ENCODE results near the gene SFMBT2. TPM values are rescaled to one million over a fixed set of nuclear protein-coding genes. Genes with fewer than 3 reads are reported as not detected.
"Not testable (repeated sequence)": the region's sequence is repeated elsewhere in the genome, so short reads cannot be mapped to it uniquely, and the experiment has no call there.

SFMBT2 gene
- total RNA-seq, 2 experiments from 2014 or later = 12.8 to 15.4 TPM

DNA sequence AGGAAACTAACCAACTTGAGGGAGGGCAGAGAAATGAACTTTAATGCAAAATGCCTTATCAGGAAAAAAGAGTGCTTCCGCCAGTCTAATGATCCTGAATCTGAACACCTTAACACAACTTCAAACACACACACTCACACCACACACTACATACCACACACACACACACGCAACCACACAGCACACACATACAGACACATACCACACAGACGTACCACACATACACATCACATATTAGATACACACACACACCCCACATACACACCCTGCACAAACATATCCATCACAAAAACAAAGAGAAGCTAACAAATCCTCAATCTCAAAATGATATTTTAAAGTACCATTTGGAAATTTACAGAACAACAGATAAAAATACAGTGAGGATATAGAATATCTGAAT, 175.5 kb downstream of the SFMBT2 start:
- no peaks in the 10 kb centered on the region for H3K27me3 Mint-ChIP-seq
- ChIA-PET POLR2A (no interaction called here), CTCF (interaction anchor here (1.8 kb wide), 1 partner anchor 315 kb away, joined by 4 read pairs; no protein-coding TSS in a partner anchor)
- no peak for DNase-seq
- H3K36me3 Mint-ChIP-seq = peaks cover 35% of the 10 kb centered on the region
- H3K9me3 Mint-ChIP-seq = peaks cover 7% of the 10 kb centered on the region
- no peak overlapping the region for H3K4me3 Mint-ChIP-seq
- no peak overlapping the region for H3K27ac Mint-ChIP-seq
- intact Hi-C loops (cut with micrococcal nuclease) = no loop called here
- H3K4me1 Mint-ChIP-seq (ENCODE audit: low read depth) = peaks cover 30% of the 10 kb centered on the region

DNA sequence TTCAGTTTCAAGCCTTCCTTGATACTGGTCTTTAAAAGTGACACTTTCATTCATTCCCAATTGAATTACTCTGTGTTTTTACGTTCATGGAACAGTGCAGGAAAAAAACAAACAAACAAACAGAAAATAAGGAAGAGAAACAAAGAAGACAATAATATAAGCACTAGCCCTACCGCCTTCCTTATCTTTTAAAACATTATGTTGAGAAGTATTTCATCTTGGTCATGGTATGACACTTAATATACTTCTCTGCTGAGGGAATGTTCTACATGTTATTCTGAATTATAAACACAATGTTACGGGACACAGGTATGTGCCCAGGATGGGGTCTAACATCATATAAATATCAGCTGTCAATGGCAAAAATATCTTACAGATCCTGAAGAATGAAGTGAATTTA, 176.7 kb downstream of the SFMBT2 start:
- ChIA-PET CTCF (no interaction called here), POLR2A (no interaction called here)
- DNase-seq = no peak
- Mint-ChIP-seq H3K4me1 (ENCODE audit: low read depth) (peaks cover 18% of the 10 kb centered on the region), H3K4me3 (no peak overlapping the region), H3K36me3 (peaks cover 32% of the 10 kb centered on the region), H3K27me3 (no peaks in the 10 kb centered on the region), H3K9me3 (peaks cover 7% of the 10 kb centered on the region), H3K27ac (no peak overlapping the region)
- intact Hi-C loops (cut with micrococcal nuclease) = no loop called here

DNA sequence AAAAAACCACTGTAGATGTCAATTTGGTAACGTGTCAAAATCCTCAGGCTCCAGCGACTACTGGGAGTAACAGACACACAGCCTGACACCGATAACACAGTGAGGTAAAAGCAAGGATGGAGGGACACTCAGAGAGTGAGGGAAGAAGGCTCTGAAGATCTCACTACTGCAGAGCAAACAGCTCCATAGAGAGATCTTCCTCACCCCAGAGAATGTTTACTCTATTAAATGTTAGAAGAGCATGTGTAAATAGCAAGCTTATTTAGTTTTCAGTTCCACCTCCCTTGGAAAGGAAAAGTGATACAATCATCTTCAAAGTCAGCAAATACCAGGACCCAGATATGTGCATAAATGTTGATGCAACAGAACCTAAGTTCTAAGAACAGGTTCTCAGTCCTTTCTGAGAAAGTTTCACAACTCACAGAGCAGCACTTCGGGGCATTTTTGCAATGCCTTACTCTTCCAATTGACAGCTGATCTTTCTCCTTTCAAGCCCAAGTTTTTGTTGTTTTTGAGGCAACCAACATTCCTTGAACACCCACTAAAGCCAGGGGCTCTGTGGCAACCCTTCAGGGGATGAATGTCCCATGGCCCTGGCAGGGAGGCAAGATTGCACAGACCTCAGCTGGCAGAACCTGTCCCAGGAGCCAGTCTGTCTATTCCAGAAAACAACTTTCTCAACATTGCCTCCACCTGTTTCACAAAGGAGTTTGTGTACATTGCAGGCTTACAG, 177.4 kb downstream of the SFMBT2 start:
- Mint-ChIP-seq H3K27me3 (no peaks in the 10 kb centered on the region), H3K27ac (no peak overlapping the region), H3K36me3 (peaks cover 29% of the 10 kb centered on the region), H3K4me1 (ENCODE audit: low read depth) (peaks cover 14% of the 10 kb centered on the region), H3K4me3 (no peak overlapping the region), H3K9me3 (peaks cover 7% of the 10 kb centered on the region)
- POLR2A ChIA-PET = no interaction called here
- intact Hi-C loops (cut with micrococcal nuclease) = no loop called here
- no peak for DNase-seq
- CTCF ChIA-PET = interaction anchor here (0.9 kb wide), 1 partner anchor 315 kb away, joined by 3 read pairs; no protein-coding TSS in a partner anchor

DNA sequence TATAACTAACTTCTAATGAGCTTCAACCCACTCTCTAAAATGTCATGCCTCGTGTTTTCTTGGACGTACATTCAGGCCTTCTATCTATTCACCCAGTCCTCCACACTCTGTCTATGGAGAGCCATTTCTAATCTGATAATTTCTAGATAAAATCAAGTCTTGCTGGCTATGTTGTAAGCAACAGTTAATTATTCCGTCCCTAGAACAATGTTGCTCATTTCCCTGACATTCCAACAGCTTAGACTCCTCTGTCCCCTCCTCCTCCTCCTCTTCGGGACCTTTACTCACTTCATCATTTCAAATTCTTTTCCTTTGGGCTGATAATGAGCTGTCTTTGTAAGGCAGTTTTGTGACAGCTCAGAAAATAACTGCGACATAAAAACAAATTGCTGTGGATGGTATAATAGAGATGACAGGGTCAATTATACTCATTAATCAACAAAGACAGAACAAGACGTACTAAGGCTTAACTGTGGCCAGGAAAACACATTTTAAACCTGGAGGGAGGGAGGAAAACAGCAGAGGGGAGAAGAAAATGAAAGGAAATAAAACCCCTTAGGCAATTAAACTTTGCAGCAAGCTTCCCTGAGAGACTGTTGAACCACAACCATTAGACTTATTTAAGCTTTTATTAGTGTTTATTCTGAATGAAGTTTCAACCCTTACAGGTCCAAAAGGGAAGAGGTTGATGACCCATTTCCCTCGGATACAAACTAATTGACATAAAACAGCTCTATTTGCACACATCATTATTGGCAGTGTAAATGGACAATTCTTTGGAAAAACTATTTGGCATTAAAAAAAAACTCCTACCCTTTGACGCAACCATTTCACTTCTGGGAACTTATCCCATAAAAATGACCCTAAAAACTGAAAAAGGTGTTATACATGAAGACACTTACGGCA, 179.1 kb downstream of the SFMBT2 start:
- H3K27ac Mint-ChIP-seq = no peak overlapping the region

DNA sequence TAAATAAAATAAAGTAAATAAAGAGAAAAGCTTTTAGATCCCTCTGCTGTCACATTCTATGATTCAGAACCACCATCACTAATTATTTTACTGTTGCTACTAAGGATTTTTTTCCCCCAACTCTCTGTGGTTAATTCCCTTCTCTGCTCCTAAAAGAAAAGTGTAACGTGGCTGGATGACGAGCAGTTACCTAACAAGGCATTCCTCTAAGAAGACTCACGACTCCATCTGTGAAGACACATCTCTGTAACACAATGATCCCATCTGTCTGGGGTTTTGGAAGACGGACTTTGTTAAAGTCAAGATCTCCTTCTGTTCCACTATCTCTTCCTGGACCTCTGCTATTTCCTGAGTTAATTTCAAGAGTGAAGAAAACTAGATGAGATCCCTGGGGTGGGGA, 179.9 kb downstream of the SFMBT2 start:
- CTCF ChIA-PET = no interaction called here
- peaks cover 4% of the 10 kb centered on the region for H3K9me3 Mint-ChIP-seq
- H3K4me1 Mint-ChIP-seq (ENCODE audit: low read depth) = peaks cover 10% of the 10 kb centered on the region
- H3K36me3 Mint-ChIP-seq = peaks cover 28% of the 10 kb centered on the region
- H3K27ac Mint-ChIP-seq = no peak overlapping the region
- DNase-seq = no peak
- POLR2A ChIA-PET = no interaction called here
- intact Hi-C loops (cut with micrococcal nuclease) = no loop called here
- no peaks in the 10 kb centered on the region for H3K27me3 Mint-ChIP-seq
- no peak overlapping the region for H3K4me3 Mint-ChIP-seq

More for the DNA sequence above, 179.1 kb downstream of the SFMBT2 start:
- intact Hi-C loops (cut with micrococcal nuclease) = no loop called here
- Mint-ChIP-seq H3K9me3 (peaks cover 4% of the 10 kb centered on the region), H3K4me3 (no peak overlapping the region), H3K36me3 (peaks cover 27% of the 10 kb centered on the region), H3K27me3 (no peaks in the 10 kb centered on the region), H3K4me1 (ENCODE audit: low read depth) (peaks cover 10% of the 10 kb centered on the region)
- CTCF ChIA-PET = no interaction called here
- DNase-seq = no peak
- POLR2A ChIA-PET = no interaction called here

DNA sequence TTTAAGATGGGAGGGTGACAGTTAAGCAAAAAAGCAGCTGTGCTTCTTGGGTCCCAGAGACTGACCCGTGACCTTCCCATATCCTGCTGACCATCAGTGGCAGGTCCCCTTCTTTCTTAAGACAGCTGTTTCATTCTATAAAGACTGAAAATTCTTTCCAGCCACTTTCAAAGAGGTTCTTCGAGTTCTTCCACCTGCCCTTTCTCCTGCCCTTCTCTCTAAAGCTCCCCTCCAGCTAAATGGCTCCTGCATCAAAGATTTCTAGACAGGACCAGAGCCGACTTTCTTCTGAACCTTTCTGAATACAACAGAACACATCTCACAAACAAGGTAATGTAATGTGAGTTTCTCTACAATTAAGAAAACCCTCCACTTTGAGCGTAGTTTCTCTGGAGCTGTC, 180.8 kb downstream of the SFMBT2 start:
- peaks cover 8% of the 10 kb centered on the region for H3K9me3 Mint-ChIP-seq
- peaks cover 28% of the 10 kb centered on the region for H3K36me3 Mint-ChIP-seq
- H3K27ac Mint-ChIP-seq = no peak overlapping the region
- no peak for DNase-seq
- ChIA-PET CTCF (no interaction called here), POLR2A (no interaction called here)
- no peak overlapping the region for H3K4me3 Mint-ChIP-seq
- peaks cover 10% of the 10 kb centered on the region for H3K4me1 Mint-ChIP-seq (ENCODE audit: low read depth)
- no peaks in the 10 kb centered on the region for H3K27me3 Mint-ChIP-seq
- intact Hi-C loops (cut with micrococcal nuclease) = no loop called here

DNA sequence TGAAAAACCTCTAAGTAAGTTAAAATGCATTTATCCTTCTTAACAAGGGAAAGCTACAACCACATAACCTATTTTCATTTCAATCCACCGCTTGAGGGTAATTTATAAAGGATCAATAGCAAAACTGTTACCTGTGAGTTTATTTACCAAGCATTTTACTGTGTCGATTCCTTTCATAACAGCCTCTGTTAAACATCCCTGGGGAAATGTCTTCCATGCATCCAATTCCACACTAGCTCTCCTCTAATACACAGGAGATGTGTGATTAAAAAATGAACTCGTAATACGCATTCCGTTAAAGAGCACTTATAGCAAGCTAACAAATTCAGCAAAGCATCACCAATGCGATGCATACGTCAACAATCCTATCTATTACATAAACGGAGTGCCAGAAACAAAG, 185.7 kb downstream of the SFMBT2 start:
- no peak for DNase-seq
- Mint-ChIP-seq H3K27ac (no peak overlapping the region), H3K4me1 (ENCODE audit: low read depth) (no peaks in the 10 kb centered on the region), H3K9me3 (peaks cover 25% of the 10 kb centered on the region), H3K27me3 (no peaks in the 10 kb centered on the region), H3K4me3 (no peak overlapping the region), H3K36me3 (peaks cover 53% of the 10 kb centered on the region)
- ChIA-PET CTCF (interaction anchor here (1.0 kb wide), 1 partner anchor 184 kb away, joined by 3 read pairs; no protein-coding TSS in a partner anchor), POLR2A (no interaction called here)
- intact Hi-C loops (cut with micrococcal nuclease) = no loop called here

DNA sequence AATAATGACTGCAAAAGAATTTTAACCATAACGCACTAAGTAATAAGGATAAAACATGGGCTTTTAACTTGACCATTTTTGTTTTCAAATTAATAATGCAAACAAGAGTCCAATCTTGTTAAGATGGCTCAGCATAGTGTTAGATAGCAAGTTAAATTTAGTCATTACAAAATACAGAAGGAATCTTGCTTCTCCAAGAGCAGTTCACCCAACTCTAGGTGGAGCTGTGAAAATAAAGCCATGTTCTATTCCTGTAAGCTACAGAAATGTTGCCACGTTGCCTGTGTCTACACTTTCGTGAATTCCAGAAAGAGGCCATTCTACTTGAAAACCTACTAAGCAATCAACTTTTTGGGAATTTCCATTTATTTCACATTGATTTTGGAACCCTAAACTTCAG, 191.9 kb downstream of the SFMBT2 start:
- ChIA-PET CTCF (no interaction called here), POLR2A (no interaction called here)
- Mint-ChIP-seq H3K4me1 (ENCODE audit: low read depth) (no peaks in the 10 kb centered on the region), H3K27me3 (no peaks in the 10 kb centered on the region), H3K36me3 (peaks cover 32% of the 10 kb centered on the region), H3K9me3 (peaks cover 8% of the 10 kb centered on the region), H3K4me3 (no peak overlapping the region), H3K27ac (no peak overlapping the region)
- DNase-seq = no peak
- intact Hi-C loops (cut with micrococcal nuclease) = no loop called here

DNA sequence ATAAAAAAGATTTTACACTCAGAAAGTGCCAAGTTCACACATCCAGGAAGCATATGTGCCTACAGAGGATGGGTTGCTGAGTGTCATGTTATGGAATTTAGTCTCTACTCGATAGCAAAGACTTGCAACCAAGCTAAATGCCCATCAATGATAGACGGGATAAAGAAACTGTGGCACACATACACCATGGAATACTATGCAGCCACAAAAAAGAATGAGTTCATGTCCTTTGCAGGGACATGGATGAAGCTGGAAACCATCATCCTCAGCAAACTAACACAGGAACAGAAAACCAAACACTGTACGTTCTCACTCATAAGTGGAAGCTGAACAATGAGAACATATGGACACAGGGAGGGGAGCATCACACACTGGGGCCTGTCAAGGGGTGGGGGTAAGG, 198.1 kb downstream of the SFMBT2 start:
- H3K36me3 Mint-ChIP-seq = peaks cover 30% of the 10 kb centered on the region

DNA sequence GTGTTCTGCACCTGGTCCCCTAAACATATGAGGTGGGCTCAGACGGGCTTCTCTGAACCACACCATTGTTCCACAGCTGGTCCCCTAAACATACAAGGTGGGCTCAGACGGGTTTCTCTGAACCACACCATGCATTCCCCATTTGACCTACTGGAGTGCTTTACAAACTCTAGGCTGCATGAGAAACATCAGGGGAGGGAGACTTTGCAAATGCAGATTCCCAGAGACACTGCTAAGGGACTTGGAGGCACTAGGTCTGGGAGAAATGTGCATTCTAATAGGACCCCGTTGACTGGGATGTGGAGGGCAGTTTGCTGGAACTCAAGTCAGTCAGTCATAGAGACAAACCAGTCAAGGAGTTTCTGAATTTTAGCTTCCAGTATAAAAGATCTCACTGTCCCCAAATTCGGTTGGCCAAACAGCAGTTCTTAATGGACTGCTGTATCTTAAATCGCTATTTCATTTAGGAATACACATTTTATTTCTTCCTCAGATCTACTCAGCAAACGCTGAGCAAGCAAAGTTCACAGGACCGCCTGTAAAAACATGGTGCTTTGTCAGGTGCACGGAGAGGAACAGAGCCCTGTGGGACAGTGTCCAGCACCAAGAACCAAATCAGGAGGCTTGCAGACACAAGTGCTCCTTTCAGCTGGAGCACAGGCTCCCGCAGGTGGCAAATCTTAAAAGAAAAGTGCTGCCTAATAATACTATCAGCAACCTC, 198.8 kb downstream of the SFMBT2 start:
- intact Hi-C loops (cut with micrococcal nuclease) = no loop called here
- no peaks in the 10 kb centered on the region for H3K27me3 Mint-ChIP-seq
- no peak overlapping the region for H3K27ac Mint-ChIP-seq
- H3K9me3 Mint-ChIP-seq = no peaks in the 10 kb centered on the region
- ChIA-PET POLR2A (no interaction called here), CTCF (no interaction called here)
- H3K4me1 Mint-ChIP-seq (ENCODE audit: low read depth) = peaks cover 5% of the 10 kb centered on the region
- H3K36me3 Mint-ChIP-seq = peaks cover 30% of the 10 kb centered on the region
- DNase-seq = no peak
- no peak overlapping the region for H3K4me3 Mint-ChIP-seq

More for the DNA sequence above, 198.1 kb downstream of the SFMBT2 start:
- intact Hi-C loops (cut with micrococcal nuclease); H3K27me3 Mint-ChIP-seq; H3K27ac Mint-ChIP-seq; H3K4me3 Mint-ChIP-seq; POLR2A ChIA-PET; H3K9me3 Mint-ChIP-seq; CTCF ChIA-PET; DNase-seq; H3K4me1 Mint-ChIP-seq (ENCODE audit: low read depth): not testable (repeated sequence)

DNA sequence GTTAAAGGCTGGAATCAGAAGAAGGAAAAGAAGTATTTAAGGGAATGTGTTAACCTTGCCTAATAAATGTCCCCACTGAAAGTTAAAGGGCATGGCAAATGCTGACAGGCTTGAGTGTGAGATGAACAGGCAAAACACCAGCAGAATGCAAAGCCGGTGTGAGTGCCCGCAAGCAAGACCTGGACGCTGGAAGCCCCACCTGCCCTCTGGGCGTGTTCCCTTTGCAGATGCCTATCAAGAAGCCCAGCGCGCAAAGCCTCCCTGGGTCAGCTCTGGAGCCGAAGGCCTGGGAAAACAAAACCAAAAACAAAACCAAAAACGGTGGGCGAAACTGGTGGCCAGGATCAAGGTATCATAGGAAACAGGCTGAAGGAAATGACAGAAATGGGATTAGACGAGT, 200.3 kb downstream of the SFMBT2 start:
- POLR2A ChIA-PET = no interaction called here

DNA sequence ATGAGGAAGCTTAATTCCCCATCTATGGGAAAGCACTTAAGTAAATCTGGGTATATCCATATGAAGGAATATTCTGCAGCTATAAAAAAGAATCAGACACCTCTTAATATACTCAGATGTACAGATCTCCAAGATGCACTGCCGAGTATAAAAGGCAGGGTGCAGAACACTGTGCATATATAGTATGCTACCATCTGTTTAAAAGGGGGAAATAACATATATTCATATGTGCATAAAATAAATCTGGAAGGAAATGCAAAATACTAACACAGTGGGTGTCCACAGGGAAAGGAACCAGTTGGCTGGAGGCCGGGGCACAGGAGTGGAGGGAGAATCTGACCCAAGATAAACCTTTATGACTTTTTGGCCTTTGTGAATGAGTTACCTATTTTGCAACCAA, 201.4 kb downstream of the SFMBT2 start:
- intact Hi-C loops (cut with micrococcal nuclease) = no loop called here
- peaks cover 5% of the 10 kb centered on the region for H3K4me1 Mint-ChIP-seq (ENCODE audit: low read depth)
- POLR2A ChIA-PET = no interaction called here

More for the DNA sequence above, 200.3 kb downstream of the SFMBT2 start:
- no peak for DNase-seq
- CTCF ChIA-PET = no interaction called here
- peaks cover 5% of the 10 kb centered on the region for H3K4me1 Mint-ChIP-seq (ENCODE audit: low read depth)
- no peaks in the 10 kb centered on the region for H3K9me3 Mint-ChIP-seq
- intact Hi-C loops (cut with micrococcal nuclease) = no loop called here
- H3K27ac Mint-ChIP-seq = no peak overlapping the region
- no peak overlapping the region for H3K4me3 Mint-ChIP-seq
- H3K27me3 Mint-ChIP-seq = no peaks in the 10 kb centered on the region
- peaks cover 26% of the 10 kb centered on the region for H3K36me3 Mint-ChIP-seq

More for the DNA sequence above, 201.4 kb downstream of the SFMBT2 start:
- no peaks in the 10 kb centered on the region for H3K9me3 Mint-ChIP-seq
- no peak overlapping the region for H3K27ac Mint-ChIP-seq
- H3K36me3 Mint-ChIP-seq = peaks cover 27% of the 10 kb centered on the region
- H3K27me3 Mint-ChIP-seq = no peaks in the 10 kb centered on the region
- no peak for DNase-seq
- no peak overlapping the region for H3K4me3 Mint-ChIP-seq
- CTCF ChIA-PET = no interaction called here
